Effector memory CD4-positive, alpha-beta T cell (primary cell): Measurements from ENCODE around the gene MRFAP1.
"Not testable (repeated sequence)": the region's sequence is repeated elsewhere in the genome, so short reads cannot be mapped to it uniquely, and the experiment has no call there.

ENCODE experiments used
- DNase-seq, 3 donors: peaks; one replicate each; pipeline ENCODE4 v3.0.0-alpha.2; 2020
- H3K27ac ChIP-seq: 2 replicates; pipeline ENCODE4 v1.7.0; 2013; ENCODE audit warnings: mild to moderate bottlenecking, low read length, moderate library complexity; ENCODE audit not compliant: insufficient read depth, poor library complexity, severe bottlenecking
- H3K27me3 ChIP-seq: replicated peaks from 2 replicates; pipeline ENCODE4 v1.7.0; 2013; ENCODE audit warnings: mild to moderate bottlenecking, low read length; ENCODE audit not compliant: insufficient read depth, control insufficient read depth, poor library complexity, severe bottlenecking
- H3K36me3 ChIP-seq: 2 replicates; pipeline ENCODE4 v1.7.0; 2013; ENCODE audit warnings: mild to moderate bottlenecking, low read length, moderate library complexity; ENCODE audit not compliant: control insufficient read depth, insufficient read depth
- H3K4me1 ChIP-seq: 2 replicates; pipeline ENCODE4 v1.7.0; 2013; ENCODE audit warnings: low read length, mild to moderate bottlenecking; ENCODE audit not compliant: control insufficient read depth, insufficient read depth, poor library complexity, severe bottlenecking
- H3K4me3 ChIP-seq: 2 replicates; pipeline ENCODE4 v1.7.0; 2013; ENCODE audit warnings: low read length, low read depth, mild to moderate bottlenecking; ENCODE audit not compliant: insufficient read depth, poor library complexity, severe bottlenecking
- H3K9me3 ChIP-seq: 2 replicates; pipeline ENCODE4 v1.7.0; 2013; ENCODE audit warnings: mild to moderate bottlenecking, low read length, moderate library complexity; ENCODE audit not compliant: control insufficient read depth

MRFAP1 gene

GRCh38 chr4:6619116-6619465, 21.4 kb upstream of the MRFAP1 start:
- Histone ChIP-seq H3K27me3 (no peaks in the 10 kb centered on the region), H3K36me3 (peaks cover 57% of the 10 kb centered on the region)

GRCh38 chr4:6619466-6620255, 20.8 kb upstream of the MRFAP1 start:
- Histone ChIP-seq H3K4me3 (no peak overlapping the region), H3K36me3 (peaks cover 51% of the 10 kb centered on the region), H3K27me3 (no peaks in the 10 kb centered on the region), H3K9me3 (no peaks in the 10 kb centered on the region), H3K27ac (no peak overlapping the region), H3K4me1 (no peaks in the 10 kb centered on the region)
- no peak for DNase-seq

More at GRCh38 chr4:6619116-6619465, 21.4 kb upstream of the MRFAP1 start:
- Histone ChIP-seq H3K9me3 (no peaks in the 10 kb centered on the region), H3K4me1 (no peaks in the 10 kb centered on the region), H3K4me3 (no peak overlapping the region), H3K27ac (no peak overlapping the region)
- DNase-seq, result no peak

GRCh38 chr4:6620296-6620695, 20.2 kb upstream of the MRFAP1 start:
- no peak overlapping the region for H3K4me3 ChIP-seq
- H3K36me3 ChIP-seq, result peaks cover 45% of the 10 kb centered on the region
- H3K9me3 ChIP-seq, result no peaks in the 10 kb centered on the region
- DNase-seq, result no peak
- H3K27ac ChIP-seq, result no peak overlapping the region
- no peaks in the 10 kb centered on the region for H3K4me1 ChIP-seq
- no peaks in the 10 kb centered on the region for H3K27me3 ChIP-seq

GRCh38 chr4:6620891-6621555, 19.5 kb upstream of the MRFAP1 start:
- Histone ChIP-seq H3K4me3 (no peak overlapping the region), H3K4me1 (no peaks in the 10 kb centered on the region), H3K36me3 (peaks cover 38% of the 10 kb centered on the region), H3K9me3 (no peaks in the 10 kb centered on the region), H3K27me3 (no peaks in the 10 kb centered on the region), H3K27ac (no peak overlapping the region)
- DNase-seq, result no peak

- H3K27me3 ChIP-seq, result no peaks in the 10 kb centered on the region
- peaks cover 33% of the 10 kb centered on the region for H3K36me3 ChIP-seq
- H3K9me3 ChIP-seq, result no peaks in the 10 kb centered on the region
- no peaks in the 10 kb centered on the region for H3K4me1 ChIP-seq
- no peak overlapping the region for H3K4me3 ChIP-seq
- DNase-seq, result no peak
- no peak overlapping the region for H3K27ac ChIP-seq
Observed at GRCh38 chr4:6621556-6621927, 18.9 kb upstream of the MRFAP1 start.

GRCh38 chr4:6622744-6623143, 17.7 kb upstream of the MRFAP1 start:
- Histone ChIP-seq H3K36me3 (peaks cover 22% of the 10 kb centered on the region), H3K27me3 (no peaks in the 10 kb centered on the region), H3K9me3 (no peaks in the 10 kb centered on the region), H3K27ac (no peak overlapping the region), H3K4me1 (no peaks in the 10 kb centered on the region), H3K4me3 (no peak overlapping the region)
- no peak for DNase-seq

GRCh38 chr4:6625256-6625655, 15.2 kb upstream of the MRFAP1 start:
- Histone ChIP-seq H3K4me3 (no peak overlapping the region), H3K4me1 (no peaks in the 10 kb centered on the region), H3K27me3 (no peaks in the 10 kb centered on the region), H3K27ac (no peak overlapping the region), H3K36me3 (no peaks in the 10 kb centered on the region), H3K9me3 (no peaks in the 10 kb centered on the region)
- DNase-seq, result no peak

- Histone ChIP-seq H3K4me1 (no peaks in the 10 kb centered on the region), H3K27me3 (no peaks in the 10 kb centered on the region), H3K9me3 (no peaks in the 10 kb centered on the region), H3K4me3 (no peak overlapping the region), H3K36me3 (no peaks in the 10 kb centered on the region), H3K27ac (no peak overlapping the region)
- no peak for DNase-seq
Observed at GRCh38 chr4:6626066-6626465, 14.4 kb upstream of the MRFAP1 start.

GRCh38 chr4:6627832-6628231, 12.7 kb upstream of the MRFAP1 start:
- H3K36me3 ChIP-seq, result no peaks in the 10 kb centered on the region
- no peak overlapping the region for H3K4me3 ChIP-seq
- no peak overlapping the region for H3K27ac ChIP-seq
- no peaks in the 10 kb centered on the region for H3K9me3 ChIP-seq
- no peaks in the 10 kb centered on the region for H3K27me3 ChIP-seq
- DNase-seq, result no peak
- H3K4me1 ChIP-seq, result no peaks in the 10 kb centered on the region

GRCh38 chr4:6628484-6628883, 12.0 kb upstream of the MRFAP1 start:
- not testable (repeated sequence) for DNase-seq, H3K4me3 ChIP-seq, H3K36me3 ChIP-seq, H3K9me3 ChIP-seq, H3K4me1 ChIP-seq, H3K27me3 ChIP-seq, H3K27ac ChIP-seq
